Loucy (cell line): ENCODE measurements around the gene AHNAK2.

ENCODE experiments used
- CTCF ChIP-seq: fragments of 200-600 bp; sonication (generic); conservative IDR thresholded peaks from 2 replicates; pipeline ENCODE4 v1.5.1; 2014; ENCODE audit warnings: mild to moderate bottlenecking, antibody characterized with exemption, low read length
- EZH2phosphoT487 ChIP-seq: fragments of 200-600 bp; IDR thresholded peaks from 2 replicates; pipeline ENCODE4 v1.6.1; 2018; ENCODE audit warnings: antibody characterized with exemption, mild to moderate bottlenecking, moderate library complexity, borderline replicate concordance

GRCh38 chr14:105019861-105020814 is 42.0 kb upstream of the AHNAK2 start:
- TF ChIP-seq CTCF = no peak; the same call in 1 of the 2 replicates
- TF ChIP-seq EZH2phosphoT487 = no peak
